HCT116 (cell line): Measurements from ENCODE around the gene UGT2B17. TPM values are rescaled to one million over a fixed set of nuclear protein-coding genes. Genes with fewer than 3 reads are reported as not detected.

Source experiments
- ATAC-seq: fragments of 200-7000 bp; cut with Tn5 transposase; 2 replicates; pipeline ENCODE4 v1.9.1; 2020; ENCODE audit warnings: mild to moderate bottlenecking, moderate library complexity
- BruUV-seq: library from RNA; stranded (reverse); fragments of 400-500 nt; replicated peaks from 2 replicates; lab custom pipeline; 2021; lab: Mats Ljungman, UMichigan
- CTCF ChIA-PET: fragments of 300-600 bp; sonication (Branson Sonifier 250); formaldehyde crosslinking; loops from one replicate; lab custom pipeline; 2021; ENCODE audit warnings: antibody characterized with exemption; lab: Charles Lee
- POLR2A ChIA-PET: fragments of 300-600, 350-600 bp; sonication (Branson Sonifier 250); formaldehyde crosslinking; loops from one replicate; lab custom pipeline; 2021; ENCODE audit warnings: antibody characterized with exemption; lab: Charles Lee
- RAD21 ChIA-PET, 2 experiments: fragments of 300-600 bp; sonication (Branson Sonifier 250); formaldehyde crosslinking; loops; one replicate each; lab custom pipeline; 2023; ENCODE audit warnings: low total read pairs in 2 of 2; ENCODE audit not compliant: uncharacterized antibody in 2 of 2, unreplicated experiment in 2 of 2, low non-redundant PET in 1 of 2; lab: Charles Lee
- DNase-seq: peaks from one replicate; pipeline ENCODE4 v3.0.0-alpha.2; 2010; ENCODE audit warnings: low read depth, low spot score
- H2AFZ ChIP-seq: fragments of 200-600 bp; shearing (Covaris generic), sonication (generic); 2 replicates; pipeline ENCODE4 v1.6.1; 2017; ENCODE audit warnings: low read depth, mixed run types, mixed read lengths, antibody characterized with exemption, low read length; ENCODE audit not compliant: poor library complexity, severe bottlenecking
- H3K27ac ChIP-seq: 2 replicates; pipeline ENCODE4 v1.5.1; 2012; ENCODE audit warnings: low read depth, low read length
- H3K27me3 ChIP-seq: fragments of 200-600 bp; sonication (generic); 2 replicates; pipeline ENCODE4 v1.6.1; 2016; ENCODE audit warnings: mixed run types, low read length, mixed read lengths; ENCODE audit not compliant: insufficient read depth
- H3K36me3 ChIP-seq, 2 experiments: fragments of 200-500 bp in 1 of 2; fragments of 200-600 bp in 1 of 2; sonication (Bioruptor generic) in 1 of 2; sonication (generic) in 1 of 2; 2 replicates each; pipeline versions ENCODE4 v1.5.1 to v1.6.1; 2014 to 2016; ENCODE audit warnings: low read length in 2 of 2, inconsistent platforms in 1 of 2, mixed read lengths in 1 of 2, mixed run types in 1 of 2; ENCODE audit not compliant: insufficient read depth in 2 of 2, control insufficient read depth in 1 of 2
- H3K4me1 ChIP-seq, 2 experiments: fragments of 200-600 bp in 1 of 2; sonication (generic) in 1 of 2; 2 replicates each; pipeline versions ENCODE4 v1.5.1 to v1.6.1; 2012 to 2017; ENCODE audit warnings: low read length in 2 of 2, inconsistent platforms in 1 of 2, mild to moderate bottlenecking in 1 of 2, mixed read lengths in 1 of 2, mixed run types in 1 of 2, moderate library complexity in 1 of 2; ENCODE audit not compliant: insufficient read depth in 2 of 2, control insufficient read depth in 1 of 2
- H3K4me2 ChIP-seq: fragments of 200-600 bp; sonication (generic); 2 replicates; pipeline ENCODE4 v1.6.1; 2017; ENCODE audit warnings: mixed run types, low read length, mixed read lengths
- H3K4me3 ChIP-seq, 2 experiments: fragments of 200-600 bp in 1 of 2; sonication (generic) in 1 of 2; replicated peaks in 1 of 2; 2 replicates each; pipeline ENCODE4 v1.5.1; 2011 to 2016; ENCODE audit warnings: low read length in 2 of 2, control low read depth in 1 of 2, low read depth in 1 of 2, mild to moderate bottlenecking in 1 of 2, mixed read lengths in 1 of 2, mixed run types in 1 of 2
- H3K79me2 ChIP-seq: fragments of 200-600 bp; sonication (generic); 2 replicates; pipeline ENCODE4 v1.6.1; 2017; ENCODE audit warnings: mild to moderate bottlenecking, mixed run types, low read length, moderate library complexity, mixed read lengths; ENCODE audit not compliant: insufficient read depth
- H3K9ac ChIP-seq: fragments of 200-600 bp; sonication (generic); 2 replicates; pipeline ENCODE4 v1.6.1; 2016; ENCODE audit warnings: low read length, mixed read lengths
- H3K9me2 ChIP-seq: fragments of 200-600 bp; sonication (generic), shearing (Covaris generic); 2 replicates; pipeline ENCODE4 v1.6.1; 2017; ENCODE audit warnings: mixed run types, mild to moderate bottlenecking, moderate library complexity; ENCODE audit not compliant: insufficient read depth
- H3K9me3 ChIP-seq, 2 experiments: fragments of 200-500 bp in 1 of 2; fragments of 200-600 bp in 1 of 2; sonication (Bioruptor generic) in 1 of 2; sonication (generic) in 1 of 2; 2 replicates each; pipeline ENCODE4 v1.6.1; 2014 to 2017; ENCODE audit warnings: low read length in 2 of 2, mixed read lengths in 2 of 2, inconsistent platforms in 1 of 2, low read depth in 1 of 2, mild to moderate bottlenecking in 1 of 2, mixed run types in 1 of 2, moderate library complexity in 1 of 2; ENCODE audit not compliant: control insufficient read depth in 1 of 2, insufficient read depth in 1 of 2
- H4K20me1 ChIP-seq: fragments of 200-600 bp; sonication (generic), shearing (Covaris generic); 2 replicates; pipeline ENCODE4 v1.6.1; 2017; ENCODE audit warnings: mixed run types, mild to moderate bottlenecking, moderate library complexity; ENCODE audit not compliant: insufficient read depth
- EGR1 ChIP-seq: IDR thresholded peaks from 2 replicates; pipeline ENCODE4 v1.6.1; 2012; ENCODE audit warnings: low read depth
- EZH2phosphoT487 ChIP-seq: fragments of 200-600 bp; IDR thresholded peaks from 2 replicates; pipeline ENCODE4 v1.6.1; 2018; ENCODE audit warnings: antibody characterized with exemption, borderline replicate concordance
- FOSL1 ChIP-seq: IDR thresholded peaks from 2 replicates; pipeline ENCODE4 v1.6.1; 2012; ENCODE audit warnings: low read depth
- POLR2A ChIP-seq: IDR thresholded peaks from 2 replicates; pipeline ENCODE4 v1.7.0; 2011; ENCODE audit warnings: borderline replicate concordance; ENCODE audit not compliant: insufficient read depth, insufficient read length; ENCODE audit errors: extremely low read depth
- RAD21 ChIP-seq: IDR thresholded peaks from 2 replicates; pipeline ENCODE4 v1.6.1; 2012; ENCODE audit warnings: low read depth, mild to moderate bottlenecking
- SP1 ChIP-seq: IDR thresholded peaks from 2 replicates; pipeline ENCODE4 v1.6.1; 2012; ENCODE audit warnings: low read depth
- intact Hi-C: fragments of 100-400 bp; cut with micrococcal nuclease; formaldehyde crosslinking; loops from 2 replicates; pipeline ENCODE4 v1.10.0; 2022
- total RNA-seq: library from RNA; stranded (reverse); gene quantifications from one replicate; pipeline ENCODE4 v1.2.1, GENCODE V29; 2021; ENCODE audit not compliant: unreplicated experiment
- TF ChIP-seq, protein P1 (sequence below), 3 experiments: fragments of 200-600 bp in 1 of 3; sonication (generic) in 1 of 3; IDR thresholded peaks in 2 of 3; conservative IDR thresholded peaks in 1 of 3; 2 replicates each; pipeline ENCODE4 v1.5.1; 2012 to 2017; ENCODE audit warnings: low read depth in 2 of 3, low read length in 2 of 3, antibody characterized with exemption in 1 of 3, borderline replicate concordance in 1 of 3, control low read depth in 1 of 3, mild to moderate bottlenecking in 1 of 3, mixed read lengths in 1 of 3, mixed run types in 1 of 3, moderate library complexity in 1 of 3; ENCODE audit not compliant: insufficient read depth in 1 of 3
- TF ChIP-seq, protein P2 (sequence below): IDR thresholded peaks from 2 replicates; pipeline ENCODE4 v1.6.1; 2012; ENCODE audit warnings: low read depth

UGT2B17 gene
- total RNA-seq, 1 experiment from 2014 or later, result not detected

DNA sequence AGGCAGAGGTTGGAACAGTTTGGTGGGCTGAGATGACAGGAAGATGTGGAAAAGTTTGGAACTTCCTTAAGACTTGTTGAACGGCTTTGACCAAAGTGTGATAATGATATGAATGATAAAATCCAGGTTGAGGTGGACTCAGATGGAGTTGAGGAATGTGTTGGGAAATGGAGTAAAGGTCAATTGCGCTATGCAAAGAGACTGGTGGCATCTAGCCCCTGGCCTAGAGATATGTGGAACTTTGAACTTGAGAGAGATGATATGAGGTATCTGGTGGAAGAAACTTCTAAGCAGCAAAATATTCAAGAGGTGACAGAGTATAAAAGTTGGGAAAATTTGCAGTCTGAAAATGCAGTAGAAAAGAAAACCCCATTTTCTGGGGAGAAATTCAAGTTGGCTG lies 21.4 kb upstream of the UGT2B17 start:
- Histone ChIP-seq H3K27ac (no peak overlapping the region), H3K27me3 (no peaks in the 10 kb centered on the region), H3K9me2 (no peaks in the 10 kb centered on the region), H3K4me1 (no peaks in the 10 kb centered on the region), H3K9ac (no peak overlapping the region), H3K79me2 (no peaks in the 10 kb centered on the region), H4K20me1 (no peaks in the 10 kb centered on the region), H2AFZ (no peak overlapping the region), H3K4me2 (no peak overlapping the region), H3K4me3 (no peak overlapping the region), H3K9me3 (no peaks in the 10 kb centered on the region), H3K36me3 (no peaks in the 10 kb centered on the region)
- no peak for TF ChIP-seq POLR2A
- no peak for TF ChIP-seq RAD21
- no peak for TF ChIP-seq EZH2phosphoT487
- TF ChIP-seq SP1, result no peak
- TF ChIP-seq, protein P1, sequence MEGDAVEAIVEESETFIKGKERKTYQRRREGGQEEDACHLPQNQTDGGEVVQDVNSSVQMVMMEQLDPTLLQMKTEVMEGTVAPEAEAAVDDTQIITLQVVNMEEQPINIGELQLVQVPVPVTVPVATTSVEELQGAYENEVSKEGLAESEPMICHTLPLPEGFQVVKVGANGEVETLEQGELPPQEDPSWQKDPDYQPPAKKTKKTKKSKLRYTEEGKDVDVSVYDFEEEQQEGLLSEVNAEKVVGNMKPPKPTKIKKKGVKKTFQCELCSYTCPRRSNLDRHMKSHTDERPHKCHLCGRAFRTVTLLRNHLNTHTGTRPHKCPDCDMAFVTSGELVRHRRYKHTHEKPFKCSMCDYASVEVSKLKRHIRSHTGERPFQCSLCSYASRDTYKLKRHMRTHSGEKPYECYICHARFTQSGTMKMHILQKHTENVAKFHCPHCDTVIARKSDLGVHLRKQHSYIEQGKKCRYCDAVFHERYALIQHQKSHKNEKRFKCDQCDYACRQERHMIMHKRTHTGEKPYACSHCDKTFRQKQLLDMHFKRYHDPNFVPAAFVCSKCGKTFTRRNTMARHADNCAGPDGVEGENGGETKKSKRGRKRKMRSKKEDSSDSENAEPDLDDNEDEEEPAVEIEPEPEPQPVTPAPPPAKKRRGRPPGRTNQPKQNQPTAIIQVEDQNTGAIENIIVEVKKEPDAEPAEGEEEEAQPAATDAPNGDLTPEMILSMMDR (IDR thresholded peaks at IDR 0.05 in 2 of 3, conservative IDR thresholded peaks at IDR 0.05 in 1 of 3; ENCODE audit: borderline replicate concordance in 1 of 3, insufficient read depth in 1 of 3, low read depth in 2 of 3, low read length in 2 of 3), result no peak
- TF ChIP-seq, protein P2, sequence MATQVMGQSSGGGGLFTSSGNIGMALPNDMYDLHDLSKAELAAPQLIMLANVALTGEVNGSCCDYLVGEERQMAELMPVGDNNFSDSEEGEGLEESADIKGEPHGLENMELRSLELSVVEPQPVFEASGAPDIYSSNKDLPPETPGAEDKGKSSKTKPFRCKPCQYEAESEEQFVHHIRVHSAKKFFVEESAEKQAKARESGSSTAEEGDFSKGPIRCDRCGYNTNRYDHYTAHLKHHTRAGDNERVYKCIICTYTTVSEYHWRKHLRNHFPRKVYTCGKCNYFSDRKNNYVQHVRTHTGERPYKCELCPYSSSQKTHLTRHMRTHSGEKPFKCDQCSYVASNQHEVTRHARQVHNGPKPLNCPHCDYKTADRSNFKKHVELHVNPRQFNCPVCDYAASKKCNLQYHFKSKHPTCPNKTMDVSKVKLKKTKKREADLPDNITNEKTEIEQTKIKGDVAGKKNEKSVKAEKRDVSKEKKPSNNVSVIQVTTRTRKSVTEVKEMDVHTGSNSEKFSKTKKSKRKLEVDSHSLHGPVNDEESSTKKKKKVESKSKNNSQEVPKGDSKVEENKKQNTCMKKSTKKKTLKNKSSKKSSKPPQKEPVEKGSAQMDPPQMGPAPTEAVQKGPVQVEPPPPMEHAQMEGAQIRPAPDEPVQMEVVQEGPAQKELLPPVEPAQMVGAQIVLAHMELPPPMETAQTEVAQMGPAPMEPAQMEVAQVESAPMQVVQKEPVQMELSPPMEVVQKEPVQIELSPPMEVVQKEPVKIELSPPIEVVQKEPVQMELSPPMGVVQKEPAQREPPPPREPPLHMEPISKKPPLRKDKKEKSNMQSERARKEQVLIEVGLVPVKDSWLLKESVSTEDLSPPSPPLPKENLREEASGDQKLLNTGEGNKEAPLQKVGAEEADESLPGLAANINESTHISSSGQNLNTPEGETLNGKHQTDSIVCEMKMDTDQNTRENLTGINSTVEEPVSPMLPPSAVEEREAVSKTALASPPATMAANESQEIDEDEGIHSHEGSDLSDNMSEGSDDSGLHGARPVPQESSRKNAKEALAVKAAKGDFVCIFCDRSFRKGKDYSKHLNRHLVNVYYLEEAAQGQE, result no peak
- TF ChIP-seq EGR1, result no peak
- no peak for TF ChIP-seq FOSL1
- no peak for DNase-seq
- ChIA-PET POLR2A (no interaction called here), CTCF (no interaction called here), RAD21 (no interaction called here)
- BruUV-seq, result no TSS peak
- no peak for ATAC-seq
- intact Hi-C loops, result no loop called here
